HTERT RPE-1 (cell line): ENCODE results near the gene MIA.
"Not testable (repeated sequence)": the region's sequence is repeated elsewhere in the genome, so short reads cannot be mapped to it uniquely, and the experiment has no call there.

Source experiments
- in situ Hi-C: fragments of 300-500 bp; cut with MboI; formaldehyde crosslinking; loops from 4 replicates; pipeline ENCODE4 v1.14.3; 2020; ENCODE audit warnings: low sequenced_read_pairs

Gene MIA

GRCh38 chr19:40774916-40775631 lies at the start of gene MIA:
MIA (plus strand) TSS chr19:40775521; CDS start chr19:40775543, 22 bp downstream.
- in situ Hi-C loops = no loop called here

GRCh38 chr19:40726279-40726678 lies 49.0 kb upstream of the MIA start:
- in situ Hi-C loops = no loop called here

GRCh38 chr19:40730065-40730464 lies 45.3 kb upstream of the MIA start:
- in situ Hi-C loops = not testable (repeated sequence)

GRCh38 chr19:40732304-40732703 lies 43.0 kb upstream of the MIA start:
- in situ Hi-C loops = not testable (repeated sequence)

GRCh38 chr19:40733149-40733548 lies 42.2 kb upstream of the MIA start:
- in situ Hi-C loops = no loop called here

GRCh38 chr19:40735013-40735771 lies 40.1 kb upstream of the MIA start:
- in situ Hi-C loops = no loop called here

- in situ Hi-C loops = no loop called here
These were observed 38.7 kb upstream of the MIA start for GRCh38 chr19:40736661-40737060.

- in situ Hi-C loops = no loop called here
These were observed 38.1 kb upstream of the MIA start for GRCh38 chr19:40737102-40737644.

- in situ Hi-C loops = no loop called here
These were observed 36.1 kb upstream of the MIA start for GRCh38 chr19:40739030-40739839.

- in situ Hi-C loops = no loop called here
These were observed 35.2 kb upstream of the MIA start for GRCh38 chr19:40739871-40740703.

GRCh38 chr19:40740747-40741146 lies 34.6 kb upstream of the MIA start:
- in situ Hi-C loops = no loop called here

GRCh38 chr19:40741527-40742390 lies 33.6 kb upstream of the MIA start:
- in situ Hi-C loops = no loop called here

GRCh38 chr19:40742477-40742876 lies 32.8 kb upstream of the MIA start:
- in situ Hi-C loops = no loop called here

GRCh38 chr19:40742886-40743285 lies 32.4 kb upstream of the MIA start:
- in situ Hi-C loops = no loop called here

GRCh38 chr19:40743926-40744325 lies 31.4 kb upstream of the MIA start:
- in situ Hi-C loops = no loop called here

- in situ Hi-C loops = no loop called here
These were observed 30.5 kb upstream of the MIA start for GRCh38 chr19:40744554-40745401.

GRCh38 chr19:40745402-40745780 lies 29.9 kb upstream of the MIA start:
- in situ Hi-C loops = no loop called here

- in situ Hi-C loops = no loop called here
These were observed 27.8 kb upstream of the MIA start for GRCh38 chr19:40747536-40747935.
